HepG2 (cell line): ENCODE measurements around the gene PDZK1. TPM values are rescaled to one million over a fixed set of nuclear protein-coding genes. Genes with fewer than 3 reads are reported as not detected.
A peak's percentile ranks its signal among the peaks of the same experiment; 100 is the strongest.

Experiments used
- ATAC-seq: fragments of 200-7000 bp; cut with Tn5 transposase; 3 replicates; pipeline ENCODE4 v1.9.1; 2020; ENCODE audit warnings: mild to moderate bottlenecking, moderate library complexity
- BruUV-seq: library from RNA; stranded (reverse); fragments of 400-500 nt; replicated peaks from 2 replicates; lab custom pipeline; 2021; lab: Mats Ljungman, UMichigan
- CTCF ChIA-PET: fragments of 300-600 bp; formaldehyde crosslinking; extraction: SDS; loops from one replicate; lab custom pipeline; 2021; ENCODE audit warnings: low total read pairs, inconsistent platforms, low intra/inter-chr PET ratio; lab: Yijun Ruan, JAX
- POLR2A ChIA-PET: fragments of 350-600 bp; sonication (Branson Sonifier 250); formaldehyde crosslinking; loops from one replicate; lab custom pipeline; 2020; ENCODE audit warnings: antibody characterized with exemption, inconsistent platforms; lab: Yijun Ruan, JAX
- DNase-seq: peaks from one replicate; pipeline ENCODE4 v3.0.0-alpha.2; 2015; ENCODE audit warnings: low spot score
- FAIRE-seq: peaks from 3 replicates; lab custom pipeline; 2011; peaks lifted over from hg19 to GRCh38; lab: Jason Lieb, UNC
- H2AFZ ChIP-seq: one replicate; pipeline ENCODE4 v1.6.1; 2011; ENCODE audit warnings: low read length, inconsistent platforms
- H3K27ac ChIP-seq: fragments of 300-600 bp; 3 replicates; pipeline ENCODE4 v1.8.0; 2011; ENCODE audit warnings: mixed run types, mild to moderate bottlenecking, mixed read lengths, low read length, inconsistent platforms; ENCODE audit not compliant: insufficient read depth; ENCODE audit errors: extremely low read length
- H3K27me3 ChIP-seq, 2 experiments: fragments of 200-600 bp in 1 of 2; 2 replicates in 1 of 2; 3 replicates in 1 of 2; pipeline versions ENCODE4 v1.6.0 to v1.8.0; 2011; ENCODE audit warnings: low read length in 2 of 2, mild to moderate bottlenecking in 2 of 2, moderate library complexity in 2 of 2, inconsistent platforms in 1 of 2; ENCODE audit not compliant: insufficient read depth in 2 of 2, control insufficient read depth in 1 of 2
- H3K36me3 ChIP-seq, 2 experiments: fragments of 200-600 bp in 1 of 2; replicated peaks in 1 of 2; 2 replicates in 1 of 2; 3 replicates in 1 of 2; pipeline versions ENCODE4 v1.5.1 to v1.8.0; 2011; ENCODE audit warnings: low read length in 2 of 2, inconsistent platforms in 1 of 2; ENCODE audit not compliant: insufficient read depth in 2 of 2, control insufficient read depth in 1 of 2
- H3K4me1 ChIP-seq: 2 replicates; pipeline ENCODE4 v1.5.1; 2012; ENCODE audit warnings: low read length, inconsistent platforms; ENCODE audit not compliant: insufficient read depth
- H3K4me2 ChIP-seq: 2 replicates; pipeline ENCODE4 v1.6.0; 2011; ENCODE audit warnings: low read depth, low read length, inconsistent platforms
- H3K4me3 ChIP-seq, 3 experiments: fragments of 200-600 bp in 1 of 3; sonication (generic), shearing (Covaris generic) in 1 of 3; replicated peaks in 1 of 3; 2 replicates each; pipeline ENCODE4 v1.5.1; 2011 to 2016; ENCODE audit warnings: low read length in 3 of 3, inconsistent platforms in 2 of 3, low read depth in 2 of 3, mild to moderate bottlenecking in 2 of 3, control low read depth in 1 of 3, mixed read lengths in 1 of 3; ENCODE audit not compliant: insufficient read depth in 1 of 3
- H3K79me2 ChIP-seq: one replicate; pipeline ENCODE4 v1.6.1; 2011; ENCODE audit warnings: low read length, inconsistent platforms; ENCODE audit not compliant: insufficient read depth
- H3K9ac ChIP-seq: 2 replicates; pipeline ENCODE4 v1.6.0; 2011; ENCODE audit warnings: mild to moderate bottlenecking, low read depth, low read length, inconsistent platforms; ENCODE audit not compliant: insufficient read depth
- H3K9me3 ChIP-seq: 2 replicates; pipeline ENCODE4 v1.5.1; 2012; ENCODE audit warnings: mild to moderate bottlenecking, low read length
- H4K20me1 ChIP-seq: 2 replicates; pipeline ENCODE4 v1.6.0; 2011; ENCODE audit warnings: inconsistent platforms, mild to moderate bottlenecking, low read length, moderate library complexity; ENCODE audit not compliant: insufficient read depth
- CEBPZ ChIP-seq: IDR thresholded peaks from 2 replicates; pipeline ENCODE4 v1.6.1; 2012; ENCODE audit warnings: low read length, improper control_type of control experiment
- JUN ChIP-seq: sonication (generic); formaldehyde crosslinking; IDR thresholded peaks from 2 replicates; pipeline ENCODE4 v1.4.0; 2020; ENCODE audit warnings: mild to moderate bottlenecking, missing genetic modification reagents
- POGZ ChIP-seq: sonication (generic); formaldehyde crosslinking; IDR thresholded peaks from 2 replicates; pipeline ENCODE4 v1.4.0; 2020; ENCODE audit warnings: mild to moderate bottlenecking, missing genetic modification reagents
- SALL1 ChIP-seq: sonication (generic); formaldehyde crosslinking; IDR thresholded peaks from 2 replicates; pipeline ENCODE4 v1.8.0; 2022; ENCODE audit warnings: mild to moderate bottlenecking, missing genetic modification reagents
- SOX13 ChIP-seq, 3 experiments: fragments of 450-650 bp in 1 of 3; sonication (generic) in 1 of 3; formaldehyde crosslinking in 1 of 3; IDR thresholded peaks in 2 of 3; conservative IDR thresholded peaks in 1 of 3; 2 replicates each; pipeline versions ENCODE4 v1.5.0 to v1.6.1; 2016 to 2020; ENCODE audit warnings: antibody characterized with exemption in 1 of 3, mild to moderate bottlenecking in 1 of 3, missing compliant biosample characterization in 1 of 3, missing genetic modification reagents in 1 of 3, moderate library complexity in 1 of 3
- TAF1 ChIP-seq: sonication (generic); formaldehyde crosslinking; IDR thresholded peaks from 2 replicates; pipeline ENCODE4 v1.4.0; 2020; ENCODE audit warnings: missing genetic modification reagents
- ZNF446 ChIP-seq: sonication (generic); formaldehyde crosslinking; IDR thresholded peaks from 2 replicates; pipeline ENCODE4 v1.5.0; 2020; ENCODE audit warnings: mild to moderate bottlenecking, missing genetic modification reagents
- ZNF644 ChIP-seq: IDR thresholded peaks from 2 replicates; pipeline ENCODE4 v1.6.1; 2016; ENCODE audit warnings: low read depth
- ZNF691 ChIP-seq: sonication (generic); formaldehyde crosslinking; IDR thresholded peaks from 2 replicates; pipeline ENCODE4 v1.4.0; 2020; ENCODE audit warnings: missing genetic modification reagents, low read depth, mild to moderate bottlenecking, borderline replicate concordance
- WGBS: methylation state at CpG from one replicate; pipeline ENCODE4 v1.1.6; 2017; ENCODE audit warnings: low lambda C conversion rate; 5-methylcytosine and 5-hydroxymethylcytosine counted together
- in situ Hi-C: cut with HindIII; loops from 2 replicates; pipeline ENCODE4 v1.10.0; 2017; ENCODE audit warnings: low pct_unique_long_range_greater_than_20kb; ENCODE audit not compliant: extremely low pct_ligation_motif_present
- intact Hi-C: fragments of 100-400 bp; cut with micrococcal nuclease; formaldehyde crosslinking; loops from one replicate; pipeline ENCODE4 v1.10.0; 2022; ENCODE audit not compliant: unreplicated experiment
- polyA plus RNA-seq, 8 experiments: library from polyadenylated mRNA; depleted of rRNA in 3 of 8; stranded (reverse) in 7 of 8; unstranded in 1 of 8; fragments of >200 nt; fragmentation: Illumina TruSeq in 4 of 8; extraction: Trizol in 4 of 8; gene quantifications; 2 replicates each; pipeline versions ENCODE4 v1.2.1 to v1.2.3, GENCODE V29; 2011 to 2016; ENCODE audit warnings: low read depth in 4 of 8, missing spikeins in 1 of 8, mixed read lengths in 1 of 8; ENCODE audit not compliant: insufficient read depth in 1 of 8
- total RNA-seq, 5 experiments: library from RNA; depleted of rRNA; stranded (reverse); fragments of >200 nt; fragmentation: Illumina TruSeq; extraction: Trizol; gene quantifications; 2 replicates each; pipeline ENCODE4 v1.2.3, GENCODE V29; 2016; ENCODE audit warnings: low read depth in 1 of 5
- TF ChIP-seq, protein P1 (sequence below): sonication (generic); formaldehyde crosslinking; IDR thresholded peaks from 2 replicates; pipeline ENCODE4 v1.5.1; 2020; ENCODE audit warnings: mild to moderate bottlenecking, missing genetic modification reagents, moderate library complexity
- TF ChIP-seq, protein P2 (sequence below): IDR thresholded peaks from 2 replicates; pipeline ENCODE4 v1.6.1; 2016; ENCODE audit warnings: low read depth, borderline replicate concordance
- TF ChIP-seq, protein P3 (sequence below): sonication (generic); formaldehyde crosslinking; conservative IDR thresholded peaks from 2 replicates; pipeline ENCODE4 v1.4.0; 2020; ENCODE audit warnings: missing genetic modification reagents

Gene PDZK1
- total and polyA plus RNA-seq, 2 of the 13 experiments (the other 11 are each of a cell fraction or from before 2014, with no cell fraction given): 16.2 to 46.4 TPM

- Histone ChIP-seq H3K9ac (peak overlapping the region; percentile 73), H3K9me3 (no peaks in the 10 kb centered on the region), H3K4me2 (peak overlapping the region; percentile 95), H3K36me3 (no peaks in the 10 kb centered on the region), H2AFZ (peak overlapping the region; percentile 55), H3K27ac (peak overlapping the region; percentile 90), H4K20me1 (no peaks in the 10 kb centered on the region), H3K27me3 (no peaks in the 10 kb centered on the region), H3K4me1 (peaks cover 98% of the 10 kb centered on the region), H3K79me2 (peaks cover 12% of the 10 kb centered on the region), H3K4me3 (peak overlapping the region; percentile 62 to 72 (median 69))
- peak; percentile 28 for DNase-seq
- FAIRE-seq: no peak
- peak; percentile 40 for ATAC-seq
- BruUV-seq: no TSS peak
- POLR2A ChIA-PET: interaction anchor here (1.3 to 4.3 kb wide), 4 partner anchors 10 to 74 kb away, joined by 3 to 45 read pairs (median 5); no protein-coding TSS in a partner anchor
- WGBS: 4% methylated on average over 7 of the region's 7 CpGs
- CTCF ChIA-PET: no interaction called here
- in situ Hi-C loops: no loop called here
- intact Hi-C loops: no loop called here
- peak; percentile 19; the same call in 1 of the 2 replicates for TF ChIP-seq POGZ (CRISPR knock-in tag)
- TF ChIP-seq, protein P1, sequence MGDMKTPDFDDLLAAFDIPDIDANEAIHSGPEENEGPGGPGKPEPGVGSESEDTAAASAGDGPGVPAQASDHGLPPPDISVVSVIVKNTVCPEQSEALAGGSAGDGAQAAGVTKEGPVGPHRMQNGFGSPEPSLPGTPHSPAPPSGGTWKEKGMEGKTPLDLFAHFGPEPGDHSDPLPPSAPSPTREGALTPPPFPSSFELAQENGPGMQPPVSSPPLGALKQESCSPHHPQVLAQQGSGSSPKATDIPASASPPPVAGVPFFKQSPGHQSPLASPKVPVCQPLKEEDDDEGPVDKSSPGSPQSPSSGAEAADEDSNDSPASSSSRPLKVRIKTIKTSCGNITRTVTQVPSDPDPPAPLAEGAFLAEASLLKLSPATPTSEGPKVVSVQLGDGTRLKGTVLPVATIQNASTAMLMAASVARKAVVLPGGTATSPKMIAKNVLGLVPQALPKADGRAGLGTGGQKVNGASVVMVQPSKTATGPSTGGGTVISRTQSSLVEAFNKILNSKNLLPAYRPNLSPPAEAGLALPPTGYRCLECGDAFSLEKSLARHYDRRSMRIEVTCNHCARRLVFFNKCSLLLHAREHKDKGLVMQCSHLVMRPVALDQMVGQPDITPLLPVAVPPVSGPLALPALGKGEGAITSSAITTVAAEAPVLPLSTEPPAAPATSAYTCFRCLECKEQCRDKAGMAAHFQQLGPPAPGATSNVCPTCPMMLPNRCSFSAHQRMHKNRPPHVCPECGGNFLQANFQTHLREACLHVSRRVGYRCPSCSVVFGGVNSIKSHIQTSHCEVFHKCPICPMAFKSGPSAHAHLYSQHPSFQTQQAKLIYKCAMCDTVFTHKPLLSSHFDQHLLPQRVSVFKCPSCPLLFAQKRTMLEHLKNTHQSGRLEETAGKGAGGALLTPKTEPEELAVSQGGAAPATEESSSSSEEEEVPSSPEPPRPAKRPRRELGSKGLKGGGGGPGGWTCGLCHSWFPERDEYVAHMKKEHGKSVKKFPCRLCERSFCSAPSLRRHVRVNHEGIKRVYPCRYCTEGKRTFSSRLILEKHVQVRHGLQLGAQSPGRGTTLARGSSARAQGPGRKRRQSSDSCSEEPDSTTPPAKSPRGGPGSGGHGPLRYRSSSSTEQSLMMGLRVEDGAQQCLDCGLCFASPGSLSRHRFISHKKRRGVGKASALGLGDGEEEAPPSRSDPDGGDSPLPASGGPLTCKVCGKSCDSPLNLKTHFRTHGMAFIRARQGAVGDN (CRISPR knock-in tag): peak; percentile 40; the same call in 1 of the 2 replicates
- TF ChIP-seq ZNF691 (CRISPR knock-in tag): peak; percentile 14; the same call in 1 of the 2 replicates
- TF ChIP-seq CEBPZ: no peak
- TF ChIP-seq ZNF644 (CRISPR knock-in tag): peak; percentile 40; the same call in 1 of the 2 replicates
- TF ChIP-seq, protein P2, sequence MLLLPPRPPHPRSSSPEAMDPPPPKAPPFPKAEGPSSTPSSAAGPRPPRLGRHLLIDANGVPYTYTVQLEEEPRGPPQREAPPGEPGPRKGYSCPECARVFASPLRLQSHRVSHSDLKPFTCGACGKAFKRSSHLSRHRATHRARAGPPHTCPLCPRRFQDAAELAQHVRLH (CRISPR knock-in tag): 0 out of 2 replicates have a peak, but pooled peaks have one; percentile 29
- TF ChIP-seq, protein P3, sequence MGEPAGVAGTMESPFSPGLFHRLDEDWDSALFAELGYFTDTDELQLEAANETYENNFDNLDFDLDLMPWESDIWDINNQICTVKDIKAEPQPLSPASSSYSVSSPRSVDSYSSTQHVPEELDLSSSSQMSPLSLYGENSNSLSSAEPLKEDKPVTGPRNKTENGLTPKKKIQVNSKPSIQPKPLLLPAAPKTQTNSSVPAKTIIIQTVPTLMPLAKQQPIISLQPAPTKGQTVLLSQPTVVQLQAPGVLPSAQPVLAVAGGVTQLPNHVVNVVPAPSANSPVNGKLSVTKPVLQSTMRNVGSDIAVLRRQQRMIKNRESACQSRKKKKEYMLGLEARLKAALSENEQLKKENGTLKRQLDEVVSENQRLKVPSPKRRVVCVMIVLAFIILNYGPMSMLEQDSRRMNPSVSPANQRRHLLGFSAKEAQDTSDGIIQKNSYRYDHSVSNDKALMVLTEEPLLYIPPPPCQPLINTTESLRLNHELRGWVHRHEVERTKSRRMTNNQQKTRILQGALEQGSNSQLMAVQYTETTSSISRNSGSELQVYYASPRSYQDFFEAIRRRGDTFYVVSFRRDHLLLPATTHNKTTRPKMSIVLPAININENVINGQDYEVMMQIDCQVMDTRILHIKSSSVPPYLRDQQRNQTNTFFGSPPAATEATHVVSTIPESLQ (CRISPR knock-in tag): no peak
- TF ChIP-seq SALL1 (CRISPR knock-in tag): 0 out of 2 replicates have a peak, but pooled peaks have one; percentile 18
- TF ChIP-seq ZNF446: no peak
- TF ChIP-seq TAF1: peak; percentile 35; the same call in 1 of the 2 replicates
- no peak for TF ChIP-seq SOX13 (IDR thresholded peaks at IDR 0.05)
- TF ChIP-seq SOX13 (CRISPR knock-in tag; conservative IDR thresholded peaks at IDR 0.05 in 1 of 2, IDR thresholded peaks at IDR 0.05 in 1 of 2): peak in 1 of 2 experiments; percentile 6; a peak in 1 of 4 replicates
- TF ChIP-seq JUN: peak; percentile 71; the same call in 1 of the 2 replicates
Observed at GRCh38 chr1:145708063-145708462, 895 bp upstream of the PDZK1 start.
